PFSK-1 (cell line): Measurements from ENCODE around the gene C6orf120.

Experiments
- FOXP2 ChIP-seq: optimal IDR thresholded peaks from 2 replicates; pipeline ENCODE3; 2011; ENCODE audit warnings: borderline replicate concordance, control low read depth, inconsistent platforms; ENCODE audit not compliant: insufficient read depth; ENCODE audit errors: extremely low read length, extremely low read depth
- POLR2AphosphoS5 ChIP-seq: IDR thresholded peaks from 2 replicates; pipeline ENCODE4 v1.6.1; 2012; ENCODE audit warnings: low read depth, mild to moderate bottlenecking, control low read depth, low read length, moderate library complexity
- SIN3A ChIP-seq: IDR thresholded peaks from 2 replicates; pipeline ENCODE4 v1.6.1; 2012; ENCODE audit warnings: mild to moderate bottlenecking, low read length, moderate library complexity, borderline replicate concordance; ENCODE audit not compliant: insufficient read depth
- TAF1 ChIP-seq: IDR thresholded peaks from 2 replicates; pipeline ENCODE4 v1.6.1; 2012; ENCODE audit warnings: low read length, control low read depth, borderline replicate concordance; ENCODE audit not compliant: insufficient read depth
- TF ChIP-seq, protein P1 (sequence below), 2 experiments: IDR thresholded peaks; 2 replicates each; pipeline versions ENCODE4 v1.6.1 to v1.8.0; 2011 to 2012; ENCODE audit warnings: low read depth in 2 of 2, low read length in 2 of 2, control low read depth in 1 of 2, inconsistent platforms in 1 of 2, mild to moderate bottlenecking in 1 of 2, moderate library complexity in 1 of 2; ENCODE audit not compliant: insufficient read depth in 1 of 2

Gene C6orf120

DNA sequence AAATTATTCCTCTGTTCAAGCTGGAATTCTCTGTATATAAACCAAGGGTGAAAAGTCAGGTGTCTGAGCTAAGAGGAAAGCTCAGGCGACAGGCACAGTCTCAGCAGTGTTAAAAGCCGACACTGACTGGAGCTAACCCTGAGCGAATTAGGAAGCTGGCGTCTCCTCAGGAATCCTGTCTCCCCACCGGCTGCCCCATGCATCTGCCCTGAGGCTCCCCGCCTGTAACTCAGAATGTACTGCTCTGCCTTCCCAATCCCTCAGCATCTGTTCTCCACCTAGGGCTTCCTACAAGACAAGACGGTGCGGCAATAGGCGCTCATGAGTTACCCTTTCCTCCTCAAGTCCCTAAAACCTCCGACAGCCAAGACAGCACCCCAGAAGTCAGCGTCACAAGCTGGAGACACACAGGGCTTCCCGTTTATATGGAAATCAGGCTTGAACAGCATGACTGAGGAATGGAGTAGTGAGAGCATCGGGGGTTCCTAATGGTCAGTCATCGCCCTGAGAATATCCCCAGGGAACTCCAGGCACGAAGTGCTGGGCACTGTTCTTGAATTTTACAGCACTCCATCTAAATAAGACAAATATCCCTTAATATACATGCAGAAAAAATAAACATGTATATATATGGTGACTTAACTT is 33.6 kb upstream of the C6orf120 start:
- TF ChIP-seq SIN3A (no peak), POLR2AphosphoS5 (no peak), FOXP2 (no peak)
- TF ChIP-seq, protein P1, sequence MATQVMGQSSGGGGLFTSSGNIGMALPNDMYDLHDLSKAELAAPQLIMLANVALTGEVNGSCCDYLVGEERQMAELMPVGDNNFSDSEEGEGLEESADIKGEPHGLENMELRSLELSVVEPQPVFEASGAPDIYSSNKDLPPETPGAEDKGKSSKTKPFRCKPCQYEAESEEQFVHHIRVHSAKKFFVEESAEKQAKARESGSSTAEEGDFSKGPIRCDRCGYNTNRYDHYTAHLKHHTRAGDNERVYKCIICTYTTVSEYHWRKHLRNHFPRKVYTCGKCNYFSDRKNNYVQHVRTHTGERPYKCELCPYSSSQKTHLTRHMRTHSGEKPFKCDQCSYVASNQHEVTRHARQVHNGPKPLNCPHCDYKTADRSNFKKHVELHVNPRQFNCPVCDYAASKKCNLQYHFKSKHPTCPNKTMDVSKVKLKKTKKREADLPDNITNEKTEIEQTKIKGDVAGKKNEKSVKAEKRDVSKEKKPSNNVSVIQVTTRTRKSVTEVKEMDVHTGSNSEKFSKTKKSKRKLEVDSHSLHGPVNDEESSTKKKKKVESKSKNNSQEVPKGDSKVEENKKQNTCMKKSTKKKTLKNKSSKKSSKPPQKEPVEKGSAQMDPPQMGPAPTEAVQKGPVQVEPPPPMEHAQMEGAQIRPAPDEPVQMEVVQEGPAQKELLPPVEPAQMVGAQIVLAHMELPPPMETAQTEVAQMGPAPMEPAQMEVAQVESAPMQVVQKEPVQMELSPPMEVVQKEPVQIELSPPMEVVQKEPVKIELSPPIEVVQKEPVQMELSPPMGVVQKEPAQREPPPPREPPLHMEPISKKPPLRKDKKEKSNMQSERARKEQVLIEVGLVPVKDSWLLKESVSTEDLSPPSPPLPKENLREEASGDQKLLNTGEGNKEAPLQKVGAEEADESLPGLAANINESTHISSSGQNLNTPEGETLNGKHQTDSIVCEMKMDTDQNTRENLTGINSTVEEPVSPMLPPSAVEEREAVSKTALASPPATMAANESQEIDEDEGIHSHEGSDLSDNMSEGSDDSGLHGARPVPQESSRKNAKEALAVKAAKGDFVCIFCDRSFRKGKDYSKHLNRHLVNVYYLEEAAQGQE (IDR thresholded peaks at IDR 0.05; ENCODE audit: insufficient read depth in 1 of 2, low read depth in 2 of 2, low read length in 2 of 2): no peak

GRCh38 chr6:169669147-169669546 is 32.8 kb upstream of the C6orf120 start:
- TF ChIP-seq SIN3A: no peak
- no peak for TF ChIP-seq FOXP2
- no peak for TF ChIP-seq POLR2AphosphoS5
- TF ChIP-seq TAF1: no peak
- TF ChIP-seq, protein P1 (IDR thresholded peaks at IDR 0.05; ENCODE audit: insufficient read depth in 1 of 2, low read depth in 2 of 2, low read length in 2 of 2): no peak

GRCh38 chr6:169669889-169670288 is 32.0 kb upstream of the C6orf120 start:
- no peak for TF ChIP-seq POLR2AphosphoS5
- no peak for TF ChIP-seq TAF1
- TF ChIP-seq FOXP2: no peak
- TF ChIP-seq, protein P1 (IDR thresholded peaks at IDR 0.05; ENCODE audit: insufficient read depth in 1 of 2, low read depth in 2 of 2, low read length in 2 of 2): no peak
- no peak for TF ChIP-seq SIN3A

GRCh38 chr6:169671563-169671962 is 30.4 kb upstream of the C6orf120 start:
- TF ChIP-seq FOXP2 (no peak), SIN3A (no peak), POLR2AphosphoS5 (no peak), TAF1 (no peak)
- TF ChIP-seq, protein P1 (IDR thresholded peaks at IDR 0.05; ENCODE audit: insufficient read depth in 1 of 2, low read depth in 2 of 2, low read length in 2 of 2): no peak

- TF ChIP-seq SIN3A (no peak), FOXP2 (no peak), TAF1 (no peak), POLR2AphosphoS5 (no peak)
- TF ChIP-seq, protein P1 (IDR thresholded peaks at IDR 0.05; ENCODE audit: insufficient read depth in 1 of 2, low read depth in 2 of 2, low read length in 2 of 2): no peak
Observed at GRCh38 chr6:169675011-169675410, 26.9 kb upstream of the C6orf120 start.
